Endothelial cell (in vitro differentiated cells): ENCODE measurements around the gene ITGB1. TPM values are rescaled to one million over a fixed set of nuclear protein-coding genes. Genes with fewer than 3 reads are reported as not detected.

Experiments
- DNase-seq: peaks from one replicate; pipeline ENCODE4 v3.0.0; 2021; ENCODE audit warnings: low spot score
- H3K27ac Mint-ChIP-seq: one replicate; pipeline ENCODE4 v1.8.0; 2021; ENCODE audit warnings: mixed read lengths, inconsistent platforms; ENCODE audit not compliant: unreplicated experiment
- H3K27me3 Mint-ChIP-seq: one replicate; pipeline ENCODE4 v1.8.0; 2021; ENCODE audit warnings: mild to moderate bottlenecking, moderate library complexity, mixed read lengths, inconsistent platforms; ENCODE audit not compliant: unreplicated experiment
- H3K36me3 Mint-ChIP-seq: one replicate; pipeline ENCODE4 v1.8.0; 2021; ENCODE audit warnings: mild to moderate bottlenecking, low read depth, mixed read lengths, inconsistent platforms; ENCODE audit not compliant: unreplicated experiment
- H3K4me1 Mint-ChIP-seq: one replicate; pipeline ENCODE4 v1.8.0; 2021; ENCODE audit warnings: mild to moderate bottlenecking, mixed read lengths, inconsistent platforms; ENCODE audit not compliant: unreplicated experiment
- H3K4me3 Mint-ChIP-seq: one replicate; pipeline ENCODE4 v1.8.0; 2021; ENCODE audit warnings: mild to moderate bottlenecking, mixed read lengths, inconsistent platforms; ENCODE audit not compliant: unreplicated experiment
- H3K9me3 Mint-ChIP-seq: one replicate; pipeline ENCODE4 v1.8.0; 2021; ENCODE audit warnings: mixed read lengths, inconsistent platforms; ENCODE audit not compliant: unreplicated experiment
- total RNA-seq: library from RNA; stranded (reverse); fragmentation: NEBNext Ultra II Directional; extraction: Animal tissue kit (Norgen Biotek cat#: 25700); gene quantifications from one replicate; pipeline ENCODE4 v1.2.1, GENCODE V29; 2021; ENCODE audit not compliant: unreplicated experiment
- TF ChIP-seq, protein P1 (sequence below): fragments of 200-600 bp; sonication (generic); IDR thresholded peaks from one replicate; pipeline ENCODE4 v1.5.0; 2021; ENCODE audit warnings: antibody characterized with exemption; ENCODE audit not compliant: unreplicated experiment

ITGB1 gene
- total RNA-seq, 1 donor from 2014 or later: 504 TPM

DNA sequence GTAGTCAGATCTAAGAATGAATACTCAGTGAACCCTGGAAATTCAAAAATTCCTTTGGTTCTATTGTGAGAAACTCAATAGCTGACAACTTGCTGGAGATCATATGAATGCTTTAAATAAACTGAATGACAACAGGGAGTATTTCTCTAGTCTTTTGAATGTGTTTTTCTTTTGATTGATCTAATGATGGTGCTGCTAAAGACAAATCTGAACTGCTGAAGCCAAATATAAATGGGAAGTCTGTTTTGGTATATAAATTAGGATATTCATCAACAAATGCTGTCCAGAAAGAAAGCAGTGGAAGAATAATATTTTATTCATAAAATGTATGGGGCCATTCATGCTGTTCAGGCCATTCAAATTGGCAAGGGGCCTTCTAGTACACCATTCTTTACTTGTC lies 79.4 kb downstream of the ITGB1 start:
- Mint-ChIP-seq H3K27ac (no peak overlapping the region), H3K4me1 (no peaks in the 10 kb centered on the region), H3K4me3 (no peak overlapping the region), H3K27me3 (no peaks in the 10 kb centered on the region), H3K9me3 (no peaks in the 10 kb centered on the region), H3K36me3 (peaks cover under 1% of the 10 kb centered on the region)
- no peak for DNase-seq
- TF ChIP-seq, protein P1, sequence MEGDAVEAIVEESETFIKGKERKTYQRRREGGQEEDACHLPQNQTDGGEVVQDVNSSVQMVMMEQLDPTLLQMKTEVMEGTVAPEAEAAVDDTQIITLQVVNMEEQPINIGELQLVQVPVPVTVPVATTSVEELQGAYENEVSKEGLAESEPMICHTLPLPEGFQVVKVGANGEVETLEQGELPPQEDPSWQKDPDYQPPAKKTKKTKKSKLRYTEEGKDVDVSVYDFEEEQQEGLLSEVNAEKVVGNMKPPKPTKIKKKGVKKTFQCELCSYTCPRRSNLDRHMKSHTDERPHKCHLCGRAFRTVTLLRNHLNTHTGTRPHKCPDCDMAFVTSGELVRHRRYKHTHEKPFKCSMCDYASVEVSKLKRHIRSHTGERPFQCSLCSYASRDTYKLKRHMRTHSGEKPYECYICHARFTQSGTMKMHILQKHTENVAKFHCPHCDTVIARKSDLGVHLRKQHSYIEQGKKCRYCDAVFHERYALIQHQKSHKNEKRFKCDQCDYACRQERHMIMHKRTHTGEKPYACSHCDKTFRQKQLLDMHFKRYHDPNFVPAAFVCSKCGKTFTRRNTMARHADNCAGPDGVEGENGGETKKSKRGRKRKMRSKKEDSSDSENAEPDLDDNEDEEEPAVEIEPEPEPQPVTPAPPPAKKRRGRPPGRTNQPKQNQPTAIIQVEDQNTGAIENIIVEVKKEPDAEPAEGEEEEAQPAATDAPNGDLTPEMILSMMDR: no peak

GRCh38 chr10:32877915-32878314 lies 80.1 kb downstream of the ITGB1 start:
- Mint-ChIP-seq H3K4me1 (no peaks in the 10 kb centered on the region), H3K36me3 (peaks cover 8% of the 10 kb centered on the region), H3K27ac (no peak overlapping the region), H3K9me3 (no peaks in the 10 kb centered on the region), H3K4me3 (no peak overlapping the region), H3K27me3 (no peaks in the 10 kb centered on the region)
- DNase-seq: no peak
- TF ChIP-seq, protein P1: no peak

GRCh38 chr10:32865170-32865569 lies 92.9 kb downstream of the ITGB1 start:
- Mint-ChIP-seq H3K4me3 (no peak overlapping the region), H3K36me3 (peaks cover 5% of the 10 kb centered on the region), H3K27me3 (no peaks in the 10 kb centered on the region), H3K4me1 (peaks cover 2% of the 10 kb centered on the region), H3K9me3 (no peaks in the 10 kb centered on the region), H3K27ac (no peak overlapping the region)
- TF ChIP-seq, protein P1: no peak
- no peak for DNase-seq

- Mint-ChIP-seq H3K9me3 (no peaks in the 10 kb centered on the region), H3K36me3 (no peaks in the 10 kb centered on the region)
- TF ChIP-seq, protein P1: no peak
These were observed 103.6 kb downstream of the ITGB1 start for GRCh38 chr10:32854435-32854834.

DNA sequence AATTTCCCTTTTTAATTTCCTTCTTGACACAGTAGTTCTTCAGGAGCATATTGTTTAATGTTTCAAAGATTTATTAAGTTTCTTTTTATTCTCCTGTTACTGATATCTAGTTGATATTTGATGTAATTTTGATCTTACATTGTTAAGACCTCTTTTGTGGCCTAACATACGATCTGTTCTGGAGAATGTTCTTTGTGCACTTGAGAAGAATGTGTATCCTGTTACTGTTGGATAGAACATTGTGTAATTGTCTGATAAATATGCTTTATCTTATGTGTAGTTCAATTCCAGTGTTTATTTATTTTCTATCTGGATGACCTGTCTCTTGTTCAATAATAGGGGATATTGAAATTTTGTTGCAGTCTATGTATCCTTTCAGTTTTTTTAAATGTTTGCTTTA lies 106.7 kb downstream of the ITGB1 start:
- Mint-ChIP-seq H3K4me3 (no peak overlapping the region), H3K36me3 (no peaks in the 10 kb centered on the region), H3K9me3 (no peaks in the 10 kb centered on the region), H3K4me1 (peaks cover 31% of the 10 kb centered on the region), H3K27ac (peak overlapping the region; percentile 89), H3K27me3 (peaks cover 2% of the 10 kb centered on the region)
- TF ChIP-seq, protein P1: no peak
- DNase-seq: no peak

More at GRCh38 chr10:32854435-32854834, 103.6 kb downstream of the ITGB1 start:
- no peaks in the 10 kb centered on the region for H3K27me3 Mint-ChIP-seq
- no peak for DNase-seq
- no peak overlapping the region for H3K4me3 Mint-ChIP-seq
- no peak overlapping the region for H3K27ac Mint-ChIP-seq
- peaks cover 26% of the 10 kb centered on the region for H3K4me1 Mint-ChIP-seq
